Spleen (tissue), 11 donors: ENCODE data around the gene NR2F1-AS1. TPM values are rescaled to one million over a fixed set of nuclear protein-coding genes. Genes with fewer than 3 reads are reported as not detected.

ENCODE experiments used
- DNase-seq: peaks from one replicate; pipeline ENCODE4 v3.0.0-alpha.2; 2020
- H3K27ac ChIP-seq, 8 donors: fragments of 200-600 bp; sonication (generic) in 7 of 8; 1 replicate in 4 of 8; 2 replicates in 4 of 8; pipeline versions ENCODE4 v1.5.0 to v1.8.0; 2016 to 2021; ENCODE audit warnings: inconsistent platforms in 4 of 8, mild to moderate bottlenecking in 4 of 8, moderate library complexity in 1 of 8
- H3K27me3 ChIP-seq, 7 donors: fragments of 200-600 bp; sonication (generic) in 6 of 7; replicated peaks in 1 of 7; 1 replicate in 4 of 7; 2 replicates in 3 of 7; pipeline versions ENCODE4 v1.5.0 to v1.8.0; 2016 to 2021; ENCODE audit warnings: inconsistent platforms in 3 of 7, mild to moderate bottlenecking in 1 of 7
- H3K36me3 ChIP-seq, 6 donors: fragments of 200-600 bp; sonication (generic) in 5 of 6; 1 replicate in 4 of 6; 2 replicates in 2 of 6; pipeline versions ENCODE4 v1.5.0 to v1.8.0; 2016 to 2021; ENCODE audit warnings: inconsistent platforms in 2 of 6
- H3K4me1 ChIP-seq, 6 donors: fragments of 200-600 bp; sonication (generic) in 5 of 6; 1 replicate in 3 of 6; 2 replicates in 3 of 6; pipeline versions ENCODE4 v1.5.0 to v1.8.0; 2016 to 2021; ENCODE audit warnings: inconsistent platforms in 3 of 6
- H3K4me3 ChIP-seq, 8 donors: fragments of 200-600 bp; sonication (generic) in 7 of 8; 1 replicate in 4 of 8; 2 replicates in 4 of 8; pipeline versions ENCODE4 v1.5.0 to v1.8.0; 2016 to 2021; ENCODE audit warnings: inconsistent platforms in 4 of 8, mild to moderate bottlenecking in 4 of 8, moderate library complexity in 2 of 8
- H3K9me3 ChIP-seq, 8 donors: fragments of 200-600 bp; sonication (generic) in 7 of 8; 1 replicate in 4 of 8; 2 replicates in 4 of 8; pipeline versions ENCODE4 v1.5.0 to v1.8.0; 2016 to 2021; ENCODE audit warnings: inconsistent platforms in 4 of 8
- POLR2A ChIP-seq, 3 donors: fragments of 450-650 bp; IDR thresholded peaks; one replicate each; pipeline ENCODE4 v1.5.1; 2017; ENCODE audit warnings: antibody characterized with exemption in 3 of 3, mild to moderate bottlenecking in 1 of 3
- POLR2AphosphoS5 ChIP-seq, 3 donors: sonication (generic); formaldehyde crosslinking; IDR thresholded peaks; one replicate each; pipeline ENCODE4 v1.5.1; 2017; ENCODE audit warnings: antibody characterized with exemption in 3 of 3
- WGBS, 5 donors: extraction: QIAGEN DNeasy Blood & Tissue Kit in 3 of 5; methylation state at CpG; one replicate each; pipeline versions ENCODE4 v1.1.5 to v1.1.7; 2013 to 2018; 5-methylcytosine and 5-hydroxymethylcytosine counted together
- intact Hi-C: fragments of 100-400 bp; cut with DNase I; formaldehyde crosslinking; loops from one replicate; pipeline ENCODE4 v1.15.0; 2023; ENCODE audit warnings: low total_unique reads
- polyA plus RNA-seq, 3 donors: library from polyadenylated mRNA; stranded (reverse); fragments of 200-250 nt; gene quantifications; one replicate each; pipeline ENCODE4 v1.2.1, GENCODE V29; 2013
- total RNA-seq, 7 donors: library from RNA; depleted of rRNA in 3 of 7; stranded (reverse); fragments of >200 nt in 3 of 7; fragmentation: NEBNext Ultra II Directional in 4 of 7; extraction: Animal tissue kit (Norgen Biotek cat#: 25700) in 4 of 7; gene quantifications; one replicate each; pipeline versions ENCODE4 v1.1.0 to v1.2.1, GENCODE V29; 2016 to 2021
- TF ChIP-seq, protein P1 (sequence below), 11 experiments: fragments of 200-600 bp in 7 of 11; fragments of 450-650 bp in 4 of 11; sonication (generic) in 4 of 11; IDR thresholded peaks in 8 of 11; conservative IDR thresholded peaks in 3 of 11; 1 replicate in 7 of 11; 2 replicates in 4 of 11; pipeline versions ENCODE4 v1.4.0 to v1.8.0; 2016 to 2021; ENCODE audit warnings: antibody characterized with exemption in 11 of 11, inconsistent platforms in 4 of 11, mild to moderate bottlenecking in 1 of 11
- donor health status: healthy with polysubstance abuse.
- donor health status: DM: no; HTN: no; CAD: no; lungs with moderate emphysema.
- donor health status: DM: no; HTN: no; CAD: no.
- donor health status: Bipolar disorder and iron deficiency.
- donor health status: healthy.
- donor health status: DM: no; HTN: no; CAD: no.
- donor health status: DM: yes; HTN: yes; CAD: no.

Gene NR2F1-AS1
- total and polyA plus RNA-seq, 10 donors, result 5.9 to 21.6 (median 8.5) TPM

DNA sequence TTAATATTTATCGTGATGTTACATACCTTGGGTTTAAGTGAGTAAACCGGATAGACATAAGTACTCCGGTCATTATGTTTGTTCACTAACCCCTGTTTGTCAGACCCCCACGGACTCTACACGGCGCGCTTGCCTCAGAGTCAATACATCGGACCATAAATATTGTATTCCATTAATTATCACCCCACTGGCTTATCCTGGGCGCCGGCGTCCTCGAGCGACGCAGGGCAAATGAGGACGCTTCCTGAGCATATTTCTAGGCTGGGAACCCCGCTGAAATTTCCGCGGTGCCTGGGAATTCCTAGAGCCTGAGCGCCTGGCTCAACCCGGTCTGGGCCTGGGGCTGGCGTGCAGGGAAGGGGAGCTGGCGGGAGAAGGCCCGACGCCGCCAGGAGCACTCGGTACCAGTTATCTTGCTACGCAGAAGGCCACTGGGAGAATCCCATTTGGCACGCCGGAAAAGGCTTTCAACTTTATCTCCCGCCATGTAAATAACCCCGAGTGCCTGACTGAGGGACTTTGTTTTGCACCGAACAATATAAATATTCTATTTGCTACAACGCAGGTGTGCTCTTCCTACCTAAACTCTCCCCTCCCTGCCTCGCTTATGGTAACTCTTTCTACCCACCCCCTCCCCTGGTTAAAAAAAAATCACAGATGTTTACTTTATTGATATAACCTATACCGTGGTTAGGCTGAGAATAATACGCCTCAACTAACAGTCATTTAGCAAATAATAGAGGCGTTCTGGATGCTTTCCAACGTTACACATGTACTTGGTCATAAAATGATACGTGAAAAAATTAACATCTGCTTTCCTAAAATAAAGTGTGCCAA lies 21.4 kb upstream of the NR2F1-AS1 start:
- H3K4me3 ChIP-seq, result no peak overlapping the region
- intact Hi-C loops, result loop anchor here (10.0 kb wide), 1 partner anchor 202 kb away; no protein-coding TSS in a partner anchor
- H3K9me3 ChIP-seq, result peaks cover 0 to 6% (median 0%) of the 10 kb centered on the region in 8 donors
- DNase-seq, result no peak
- no peaks in the 10 kb centered on the region for H3K36me3 ChIP-seq
- peaks cover 0 to 33% (median 10%) of the 10 kb centered on the region in 6 donors for H3K4me1 ChIP-seq
- 15 to 33% (median 20%) methylated on average over 39 of the region's 39 CpGs for WGBS, 5 donors
- peaks cover 10 to 100% (median 94%) of the 10 kb centered on the region in 7 donors for H3K27me3 ChIP-seq
- no peak for TF ChIP-seq POLR2A (IDR thresholded peaks at IDR 0.05)
- no peak for TF ChIP-seq POLR2AphosphoS5 (IDR thresholded peaks at IDR 0.05)
- TF ChIP-seq, protein P1, sequence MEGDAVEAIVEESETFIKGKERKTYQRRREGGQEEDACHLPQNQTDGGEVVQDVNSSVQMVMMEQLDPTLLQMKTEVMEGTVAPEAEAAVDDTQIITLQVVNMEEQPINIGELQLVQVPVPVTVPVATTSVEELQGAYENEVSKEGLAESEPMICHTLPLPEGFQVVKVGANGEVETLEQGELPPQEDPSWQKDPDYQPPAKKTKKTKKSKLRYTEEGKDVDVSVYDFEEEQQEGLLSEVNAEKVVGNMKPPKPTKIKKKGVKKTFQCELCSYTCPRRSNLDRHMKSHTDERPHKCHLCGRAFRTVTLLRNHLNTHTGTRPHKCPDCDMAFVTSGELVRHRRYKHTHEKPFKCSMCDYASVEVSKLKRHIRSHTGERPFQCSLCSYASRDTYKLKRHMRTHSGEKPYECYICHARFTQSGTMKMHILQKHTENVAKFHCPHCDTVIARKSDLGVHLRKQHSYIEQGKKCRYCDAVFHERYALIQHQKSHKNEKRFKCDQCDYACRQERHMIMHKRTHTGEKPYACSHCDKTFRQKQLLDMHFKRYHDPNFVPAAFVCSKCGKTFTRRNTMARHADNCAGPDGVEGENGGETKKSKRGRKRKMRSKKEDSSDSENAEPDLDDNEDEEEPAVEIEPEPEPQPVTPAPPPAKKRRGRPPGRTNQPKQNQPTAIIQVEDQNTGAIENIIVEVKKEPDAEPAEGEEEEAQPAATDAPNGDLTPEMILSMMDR (IDR thresholded peaks at IDR 0.05 in 8 of 11, conservative IDR thresholded peaks at IDR 0.05 in 3 of 11), result no peak
- no peak overlapping the region for H3K27ac ChIP-seq

GRCh38 chr5:93601802-93602155 lies 20.8 kb upstream of the NR2F1-AS1 start:
- DNase-seq, result no peak
- Histone ChIP-seq H3K27ac (no peak overlapping the region), H3K9me3 (peaks cover 0 to 6% (median 0%) of the 10 kb centered on the region in 8 donors), H3K27me3 (peaks cover 13 to 100% (median 96%) of the 10 kb centered on the region in 7 donors), H3K4me1 (peaks cover 0 to 37% (median 12%) of the 10 kb centered on the region in 6 donors), H3K36me3 (no peaks in the 10 kb centered on the region), H3K4me3 (no peak overlapping the region)
- TF ChIP-seq POLR2A (IDR thresholded peaks at IDR 0.05), result no peak
- no peak for TF ChIP-seq POLR2AphosphoS5 (IDR thresholded peaks at IDR 0.05)
- TF ChIP-seq, protein P1 (IDR thresholded peaks at IDR 0.05 in 8 of 11, conservative IDR thresholded peaks at IDR 0.05 in 3 of 11), result no peak
- intact Hi-C loops, result loop anchor here (10.0 kb wide), 1 partner anchor 203 kb away; no protein-coding TSS in a partner anchor
- WGBS, 5 donors, result 15 to 29% (median 21%) methylated on average over 9 of the region's 9 CpGs

DNA sequence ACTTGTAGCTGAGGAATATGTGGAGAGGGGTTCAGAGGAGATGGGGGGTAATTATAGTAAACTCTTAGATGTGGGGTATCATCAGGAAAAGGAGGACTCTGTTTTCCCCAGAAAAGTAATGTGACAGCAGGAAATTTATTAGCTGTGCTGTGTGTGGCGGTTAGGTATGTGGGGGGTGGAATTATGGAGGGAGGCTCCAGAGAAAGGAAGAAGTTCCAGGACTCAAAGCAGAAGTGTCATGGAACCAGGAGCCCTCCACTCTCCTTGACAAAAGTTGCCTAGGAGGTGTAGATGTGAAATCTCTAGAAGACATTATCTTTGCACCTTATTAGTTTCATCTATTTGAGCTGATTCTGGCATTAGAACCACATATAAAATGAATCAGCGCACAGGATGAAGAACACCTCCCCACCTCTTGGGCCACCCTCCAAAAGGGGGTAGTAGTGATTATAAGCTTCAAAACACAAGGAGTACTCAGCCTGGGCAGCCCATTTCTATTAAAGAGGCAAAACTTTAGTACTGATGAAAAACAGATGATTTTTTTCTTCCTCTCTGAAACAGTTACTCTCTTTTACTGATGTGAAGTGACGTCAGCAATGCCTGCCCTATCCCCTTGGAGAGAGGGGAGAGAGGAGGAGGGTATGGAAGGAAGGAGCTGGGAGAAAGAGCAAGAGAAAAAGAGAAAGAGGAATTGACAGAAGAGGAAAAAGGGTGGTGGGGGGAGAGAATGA lies 20.2 kb upstream of the NR2F1-AS1 start:
- H3K27me3 ChIP-seq, result peaks cover 17 to 100% (median 98%) of the 10 kb centered on the region in 7 donors
- H3K9me3 ChIP-seq, result peaks cover 0 to 10% (median 0%) of the 10 kb centered on the region in 8 donors
- H3K4me1 ChIP-seq, result peaks cover 0 to 42% (median 14%) of the 10 kb centered on the region in 6 donors
- no peak overlapping the region for H3K4me3 ChIP-seq
- H3K27ac ChIP-seq, result no peak overlapping the region
- 31 to 45% (median 37%) methylated on average over 3 of the region's 3 CpGs for WGBS, 5 donors
- no peaks in the 10 kb centered on the region for H3K36me3 ChIP-seq
- DNase-seq, result no peak
- TF ChIP-seq POLR2AphosphoS5 (IDR thresholded peaks at IDR 0.05) (no peak), POLR2A (IDR thresholded peaks at IDR 0.05) (no peak)
- TF ChIP-seq, protein P1 (IDR thresholded peaks at IDR 0.05 in 8 of 11, conservative IDR thresholded peaks at IDR 0.05 in 3 of 11), result no peak
- intact Hi-C loops, result loop anchor here (10.0 kb wide), 1 partner anchor 204 kb away; no protein-coding TSS in a partner anchor
